ENCODE data around the gene FAM151A. TPM values are rescaled to one million over a fixed set of nuclear protein-coding genes. Genes with fewer than 3 reads are reported as not detected.

The FAM151A gene
- polyA plus RNA-seq, 3 donors = not detected

DNA sequence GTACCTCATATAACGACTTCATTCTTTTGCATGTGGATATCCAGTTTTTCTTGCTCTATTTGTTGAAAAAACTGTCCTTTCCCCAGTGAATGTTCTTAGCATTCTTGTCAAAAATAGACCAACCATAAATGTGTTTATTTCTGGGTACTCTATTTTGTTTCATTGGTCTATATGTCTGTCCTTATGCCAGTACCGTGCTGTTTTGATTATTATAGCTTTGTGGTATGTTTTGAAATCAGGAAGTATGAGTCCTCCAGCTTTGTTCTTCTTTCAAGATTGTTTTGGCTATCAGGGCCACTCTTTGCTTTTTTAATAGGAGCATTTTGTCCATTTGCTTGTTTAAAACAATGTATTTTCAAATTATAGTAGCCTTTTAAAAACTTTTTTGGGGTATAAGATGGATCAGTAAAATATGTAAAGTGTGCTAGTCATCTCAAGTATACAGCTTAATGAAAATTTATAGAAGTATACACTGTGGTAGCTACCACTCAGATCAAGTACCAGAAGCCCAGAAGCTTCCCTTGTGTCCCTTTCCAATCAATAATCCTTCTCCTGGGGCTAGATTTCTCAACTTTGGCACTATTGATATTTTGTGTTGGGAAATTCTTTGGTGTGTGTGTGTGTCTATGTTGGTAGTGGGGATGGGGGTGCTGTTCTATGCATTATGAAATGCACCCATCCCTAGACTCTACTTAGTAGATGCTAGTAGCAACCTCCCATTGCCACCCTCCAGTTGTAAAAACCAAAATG, 35.0 kb upstream of the FAM151A start:
- H3K27me3 ChIP-seq (ENCODE audit: control insufficient read depth in 2 of 2, insufficient read depth in 2 of 2, low read length in 2 of 2) = no peaks in the 10 kb centered on the region
- H4K20me1 ChIP-seq (ENCODE audit: insufficient read depth, low read length) = no peaks in the 10 kb centered on the region
- DNase-seq = no peak
- Mint-ChIP-seq H3K4me1 (no peaks in the 10 kb centered on the region), H3K27me3 (ENCODE audit: low read depth in 3 of 3) (no peaks in the 10 kb centered on the region), H3K36me3 (no peaks in the 10 kb centered on the region), H3K9me3 (peaks cover 3 to 17% (median 11%) of the 10 kb centered on the region in 7 donors), H3K27ac (no peak overlapping the region), H3K4me3 (no peak overlapping the region)
- no peaks in the 10 kb centered on the region for H3K4me1 ChIP-seq (ENCODE audit: control insufficient read depth in 1 of 2, insufficient read depth in 2 of 2, low read length in 2 of 2)
- WGBS (ENCODE audit: insufficient coverage) = no CpG with 5 or more reads among the region's 2 CpGs
- H3K9me3 ChIP-seq (replicated peaks in 1 of 2; ENCODE audit: control insufficient read depth in 1 of 2, insufficient read depth in 1 of 2, low read length in 2 of 2) = peaks cover 3 to 9% of the 10 kb centered on the region in 2 donors
- H3K9ac ChIP-seq (ENCODE audit: insufficient read depth, low read length, poor library complexity, severe bottlenecking) = no peak overlapping the region
- no peaks in the 10 kb centered on the region for H3K79me2 ChIP-seq (ENCODE audit: insufficient read depth, low read length)
- TF ChIP-seq, protein P1, sequence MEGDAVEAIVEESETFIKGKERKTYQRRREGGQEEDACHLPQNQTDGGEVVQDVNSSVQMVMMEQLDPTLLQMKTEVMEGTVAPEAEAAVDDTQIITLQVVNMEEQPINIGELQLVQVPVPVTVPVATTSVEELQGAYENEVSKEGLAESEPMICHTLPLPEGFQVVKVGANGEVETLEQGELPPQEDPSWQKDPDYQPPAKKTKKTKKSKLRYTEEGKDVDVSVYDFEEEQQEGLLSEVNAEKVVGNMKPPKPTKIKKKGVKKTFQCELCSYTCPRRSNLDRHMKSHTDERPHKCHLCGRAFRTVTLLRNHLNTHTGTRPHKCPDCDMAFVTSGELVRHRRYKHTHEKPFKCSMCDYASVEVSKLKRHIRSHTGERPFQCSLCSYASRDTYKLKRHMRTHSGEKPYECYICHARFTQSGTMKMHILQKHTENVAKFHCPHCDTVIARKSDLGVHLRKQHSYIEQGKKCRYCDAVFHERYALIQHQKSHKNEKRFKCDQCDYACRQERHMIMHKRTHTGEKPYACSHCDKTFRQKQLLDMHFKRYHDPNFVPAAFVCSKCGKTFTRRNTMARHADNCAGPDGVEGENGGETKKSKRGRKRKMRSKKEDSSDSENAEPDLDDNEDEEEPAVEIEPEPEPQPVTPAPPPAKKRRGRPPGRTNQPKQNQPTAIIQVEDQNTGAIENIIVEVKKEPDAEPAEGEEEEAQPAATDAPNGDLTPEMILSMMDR (IDR thresholded peaks at IDR 0.05) = no peak
- H3K36me3 ChIP-seq (replicated peaks in 1 of 2; ENCODE audit: control insufficient read depth in 1 of 2, insufficient read depth in 2 of 2, low read length in 2 of 2) = no peaks in the 10 kb centered on the region
- H3K4me3 ChIP-seq (replicated peaks in 1 of 3; ENCODE audit: low read depth in 2 of 3, low read length in 3 of 3) = no peak overlapping the region
- no peak overlapping the region for H3K27ac ChIP-seq (ENCODE audit: low read depth in 1 of 2, low read length in 2 of 2)
- H2AFZ ChIP-seq (ENCODE audit: insufficient read depth, low read depth, low read length, poor library complexity, severe bottlenecking) = no peak overlapping the region
- intact Hi-C loops (cut with micrococcal nuclease) = no loop called here
- no peak overlapping the region for H3K4me2 ChIP-seq (replicated peaks; ENCODE audit: extremely low read depth, low read length, poor library complexity, severe bottlenecking)

DNA sequence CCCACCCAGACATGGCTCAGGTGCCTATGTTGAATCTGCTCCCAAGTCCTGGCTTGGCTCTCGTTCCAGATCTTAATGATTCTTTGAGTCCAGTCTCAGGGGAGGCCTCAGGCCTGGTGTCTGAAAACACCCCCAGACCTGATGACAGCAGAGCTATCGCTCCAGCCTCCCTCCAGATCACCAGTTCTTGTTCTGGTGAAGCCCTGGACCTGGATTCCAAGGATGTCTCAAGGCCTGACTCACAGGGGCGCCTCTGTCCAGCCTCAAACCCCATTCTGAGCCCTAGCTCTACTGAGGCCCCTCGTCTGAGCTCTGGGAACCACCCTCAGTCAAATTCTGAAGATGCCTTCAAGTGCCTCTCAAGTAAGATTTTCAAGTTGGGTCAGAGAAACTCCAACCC, 29.7 kb upstream of the FAM151A start:
- H3K36me3 Mint-ChIP-seq = no peaks in the 10 kb centered on the region
- Histone ChIP-seq H3K27me3 (ENCODE audit: control insufficient read depth in 2 of 2, insufficient read depth in 2 of 2, low read length in 2 of 2) (no peaks in the 10 kb centered on the region), H4K20me1 (ENCODE audit: insufficient read depth, low read length) (no peaks in the 10 kb centered on the region), H3K9ac (ENCODE audit: insufficient read depth, low read length, poor library complexity, severe bottlenecking) (no peak overlapping the region), H3K36me3 (replicated peaks in 1 of 2; ENCODE audit: control insufficient read depth in 1 of 2, insufficient read depth in 2 of 2, low read length in 2 of 2) (no peaks in the 10 kb centered on the region), H3K9me3 (replicated peaks in 1 of 2; ENCODE audit: control insufficient read depth in 1 of 2, insufficient read depth in 1 of 2, low read length in 2 of 2) (peaks cover under 1 to 3% of the 10 kb centered on the region in 2 donors), H3K4me1 (ENCODE audit: control insufficient read depth in 1 of 2, insufficient read depth in 2 of 2, low read length in 2 of 2) (peaks cover 19 to 20% of the 10 kb centered on the region in 2 donors), H2AFZ (ENCODE audit: insufficient read depth, low read depth, low read length, poor library complexity, severe bottlenecking) (no peak overlapping the region), H3K79me2 (ENCODE audit: insufficient read depth, low read length) (no peaks in the 10 kb centered on the region), H3K4me2 (replicated peaks; ENCODE audit: extremely low read depth, low read length, poor library complexity, severe bottlenecking) (no peak overlapping the region), H3K4me3 (replicated peaks in 1 of 3; ENCODE audit: low read depth in 2 of 3, low read length in 3 of 3) (no peak overlapping the region), H3K27ac (ENCODE audit: low read depth in 1 of 2, low read length in 2 of 2) (no peak overlapping the region)
- DNase-seq = no peak
- H3K9me3 Mint-ChIP-seq = peaks cover 0 to 5% (median 2%) of the 10 kb centered on the region in 7 donors
- no peak overlapping the region for H3K4me3 Mint-ChIP-seq
- TF ChIP-seq, protein P1 (IDR thresholded peaks at IDR 0.05) = no peak
- 100% methylated on average over 2 of the region's 4 CpGs for WGBS (ENCODE audit: insufficient coverage)
- intact Hi-C loops (cut with micrococcal nuclease) = no loop called here
- peaks cover 0 to 2% (median 0%) of the 10 kb centered on the region in 3 donors for H3K27me3 Mint-ChIP-seq (ENCODE audit: low read depth in 3 of 3)
- H3K4me1 Mint-ChIP-seq = peaks cover 25% of the 10 kb centered on the region
- H3K27ac Mint-ChIP-seq = no peak overlapping the region
